Tibial nerve (tissue), 3 donors: ENCODE results near the gene SCFD1.

ENCODE experiments used
- CTCF ChIP-seq, 5 experiments: fragments of 200-600 bp in 3 of 5; fragments of 450-650 bp in 2 of 5; sonication (generic) in 3 of 5; IDR thresholded peaks; one replicate each; pipeline ENCODE4 v1.5.1; 2016 to 2019; ENCODE audit warnings: antibody characterized with exemption in 5 of 5, mild to moderate bottlenecking in 3 of 5, moderate library complexity in 2 of 5
- POLR2A ChIP-seq, 2 donors: fragments of 450-650 bp; IDR thresholded peaks; one replicate each; pipeline ENCODE4 v1.6.1; 2017; ENCODE audit warnings: antibody characterized with exemption in 2 of 2, mild to moderate bottlenecking in 2 of 2, moderate library complexity in 2 of 2

DNA sequence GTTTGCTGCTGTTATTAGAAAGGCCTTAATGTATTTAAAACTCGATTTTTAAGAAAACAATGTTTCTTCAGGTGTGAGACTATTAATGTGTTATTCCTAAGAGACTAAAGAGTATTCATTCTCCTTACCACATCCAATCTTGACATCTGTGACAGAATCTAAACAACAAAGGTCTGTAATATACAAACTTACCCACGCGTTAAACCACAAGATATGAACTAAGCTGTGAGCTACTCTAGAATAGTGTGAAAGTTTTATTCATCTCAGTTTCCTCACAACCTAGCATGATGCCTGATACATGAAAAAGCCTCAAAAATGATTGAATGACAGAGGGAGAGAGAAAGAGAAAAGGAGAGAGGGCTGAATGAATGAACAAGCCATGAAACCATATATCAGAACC, 135.0 kb downstream of the SCFD1 start:
- TF ChIP-seq CTCF (IDR thresholded peaks at IDR 0.05), result no peak
- no peak for TF ChIP-seq POLR2A (IDR thresholded peaks at IDR 0.05)
